HG03159 (cell line): ENCODE measurements around the gene PYGO2.
"Not testable (repeated sequence)": the region's sequence is repeated elsewhere in the genome, so short reads cannot be mapped to it uniquely, and the experiment has no call there.

ENCODE experiments used
- ATAC-seq: cut with Tn5 transposase; IDR thresholded peaks from one replicate; pipeline ENCODE4 v1.9.1; 2021; ENCODE audit warnings: mild to moderate bottlenecking, moderate library complexity; ENCODE audit not compliant: unreplicated experiment

Gene PYGO2

DNA sequence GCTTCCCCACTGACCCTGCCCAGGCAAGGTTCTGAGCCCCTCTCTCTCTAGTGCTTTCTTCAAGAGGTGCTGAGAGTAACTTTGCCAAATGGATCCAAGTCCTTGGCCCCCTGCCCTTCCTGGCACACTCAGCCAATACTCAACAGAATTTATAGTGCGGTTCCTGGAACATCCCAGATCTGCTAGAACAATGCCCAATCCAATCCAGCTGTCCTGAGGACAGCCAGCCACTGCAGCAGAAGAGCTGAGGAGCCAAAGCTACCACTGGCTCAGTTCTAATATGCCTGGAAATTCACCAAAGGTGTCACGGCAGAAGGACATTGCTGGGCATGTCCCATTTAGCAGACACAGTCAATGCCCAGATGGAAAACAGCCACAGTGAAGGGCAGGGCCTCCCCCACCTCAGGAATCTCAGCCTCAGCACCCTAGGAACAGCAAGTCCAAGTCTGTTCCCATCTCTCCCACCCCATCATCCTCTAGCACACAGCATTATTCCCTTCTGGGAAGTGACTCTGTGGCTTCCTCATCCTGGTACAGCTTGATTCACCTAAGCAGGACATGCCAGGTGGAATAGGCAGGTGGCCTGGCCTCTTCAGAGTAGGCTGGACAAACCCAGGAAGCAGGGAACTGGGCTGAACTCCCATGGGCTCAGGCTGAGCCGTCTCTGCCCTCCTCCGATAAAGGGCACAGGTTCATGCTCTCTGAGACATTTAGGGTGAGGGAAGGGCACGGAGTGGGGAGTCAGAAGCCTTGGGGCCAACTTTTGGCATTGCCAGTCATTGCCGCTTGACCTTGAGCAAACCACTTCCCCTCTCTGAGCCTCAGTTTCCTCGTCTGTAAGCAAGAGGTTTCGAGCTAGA, 49.7 kb downstream of the PYGO2 start:
- no peak for ATAC-seq

DNA sequence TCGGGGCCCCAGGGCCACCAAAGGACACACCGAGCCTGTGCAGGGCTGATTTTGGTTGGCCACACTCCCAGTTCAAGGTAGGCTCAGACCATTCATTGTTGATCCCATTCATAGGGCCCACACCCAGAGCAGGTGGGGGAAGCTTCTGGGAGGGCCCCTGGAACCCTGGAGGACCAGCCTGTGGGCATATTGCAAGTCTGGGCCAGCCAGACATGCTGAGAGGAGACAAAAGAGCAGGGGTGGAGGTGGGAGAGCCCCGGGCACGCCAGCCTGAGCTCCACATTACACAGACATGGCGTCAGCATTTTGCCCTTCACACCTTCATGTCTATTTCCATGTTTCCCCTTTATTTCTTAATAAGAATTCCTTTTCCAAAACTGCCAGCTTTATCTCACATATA, 50.7 kb downstream of the PYGO2 start:
- ATAC-seq, result no peak

DNA sequence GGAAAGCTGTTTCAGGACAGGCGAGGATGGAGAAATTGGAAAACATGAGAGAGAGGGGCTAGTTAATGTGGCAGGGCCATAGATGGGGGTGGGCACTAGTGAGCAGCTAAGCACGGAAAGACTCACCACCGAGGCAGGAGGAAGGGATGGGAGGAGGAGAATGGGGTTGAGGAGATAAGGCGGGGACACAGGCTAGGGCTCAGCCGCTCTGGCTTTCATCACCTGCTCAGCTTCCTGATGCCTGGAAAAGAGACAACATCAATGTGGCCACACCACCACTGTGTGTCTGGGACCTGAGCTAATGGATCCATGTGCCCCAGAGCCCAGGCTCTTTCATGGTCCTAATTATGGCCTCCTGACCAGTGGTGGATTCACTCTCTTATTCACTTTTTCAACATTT, 52.6 kb downstream of the PYGO2 start:
- no peak for ATAC-seq

- not testable (repeated sequence) for ATAC-seq
Measured at GRCh38 chr1:154908129-154908528, 53.5 kb downstream of the PYGO2 start.
